ENCODE data around the gene C3orf20. TPM values are rescaled to one million over a fixed set of nuclear protein-coding genes. Genes with fewer than 3 reads are reported as not detected.

Gene C3orf20
- total RNA-seq, 4 donors from 2014 or later, result not detected

GRCh38 chr3:14676881-14677280 lies 1.9 kb downstream of the C3orf20 start:
- no peak for DNase-seq (ENCODE audit: low spot score in 2 of 2)
- TF ChIP-seq CTCF (IDR thresholded peaks at IDR 0.05) (no peak), POLR2A (IDR thresholded peaks at IDR 0.05) (no peak)
- H3K4me3 ChIP-seq (ENCODE audit: low read depth, poor library complexity, severe bottlenecking), result no peak overlapping the region
- intact Hi-C loops (cut with DNase I; ENCODE audit: low total_unique reads), result loop anchor here (10.0 kb wide), 1 partner anchor 248 kb away; no protein-coding TSS in a partner anchor
- 82 to 87% methylated on average over 4 of the region's 4 CpGs for WGBS, 2 donors

- no peak for TF ChIP-seq POLR2A (IDR thresholded peaks at IDR 0.05)
- no peak for TF ChIP-seq CTCF (IDR thresholded peaks at IDR 0.05)
- 65% methylated on average over 7 of the region's 7 CpGs for WGBS, 2 donors
- no peak overlapping the region for H3K4me3 ChIP-seq (ENCODE audit: low read depth, poor library complexity, severe bottlenecking)
- no peak for DNase-seq (ENCODE audit: low spot score in 2 of 2)
- intact Hi-C loops (cut with DNase I; ENCODE audit: low total_unique reads), result loop anchor here (10.0 kb wide), 1 partner anchor 247 kb away; no protein-coding TSS in a partner anchor
These were observed 3.1 kb downstream of the C3orf20 start for GRCh38 chr3:14678015-14678503.

DNA sequence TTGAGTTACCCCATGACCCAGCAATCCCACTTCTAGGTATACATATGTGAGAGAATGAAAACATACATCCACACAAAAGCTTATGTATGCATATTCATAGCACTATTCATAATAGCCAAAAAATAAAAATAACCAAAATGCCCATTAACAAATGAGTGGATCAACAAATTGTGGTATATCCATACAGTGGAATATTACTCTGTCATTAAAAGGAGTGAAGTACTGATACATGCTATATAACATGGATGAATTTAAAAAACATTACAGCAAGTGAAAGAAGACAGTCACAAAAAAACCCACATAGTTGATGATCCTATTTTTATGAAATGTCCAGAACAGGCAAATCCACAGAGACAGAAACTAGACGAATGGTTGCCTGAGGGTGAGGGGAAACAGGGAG lies 5.2 kb downstream of the C3orf20 start:
- no peak overlapping the region for H3K4me3 ChIP-seq (ENCODE audit: low read depth, poor library complexity, severe bottlenecking)
- 91 to 97% methylated on average over 1 of the region's 1 CpG for WGBS, 2 donors
- intact Hi-C loops (cut with DNase I; ENCODE audit: low total_unique reads), result no loop called here
- TF ChIP-seq POLR2A (IDR thresholded peaks at IDR 0.05) (no peak), CTCF (IDR thresholded peaks at IDR 0.05) (no peak)
- no peak for DNase-seq (ENCODE audit: low spot score in 2 of 2)

DNA sequence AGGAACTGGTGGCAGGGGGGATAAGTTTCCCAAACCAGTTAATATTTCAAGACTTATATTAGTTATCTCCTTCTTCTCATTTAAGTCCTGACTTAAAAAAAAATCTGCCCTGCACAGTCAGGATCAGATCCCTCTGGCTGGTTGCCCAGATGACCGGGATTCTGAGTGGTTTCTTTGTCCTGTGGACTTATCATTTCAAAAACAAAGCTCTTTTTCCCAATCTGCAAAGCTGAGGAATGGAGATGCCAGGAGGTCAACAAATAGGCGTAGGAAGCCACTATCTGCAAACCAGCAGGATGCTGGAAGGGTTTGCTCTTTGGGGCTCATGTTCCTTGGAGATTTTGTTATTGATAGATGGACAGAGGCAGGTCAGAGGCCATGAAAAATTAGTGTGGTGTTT lies 5.8 kb downstream of the C3orf20 start:
- no peak overlapping the region for H3K4me3 ChIP-seq (ENCODE audit: low read depth, poor library complexity, severe bottlenecking)
- DNase-seq (ENCODE audit: low spot score in 2 of 2), result no peak
- 78 to 84% methylated on average over 2 of the region's 2 CpGs for WGBS, 2 donors
- TF ChIP-seq CTCF (IDR thresholded peaks at IDR 0.05), result no peak
- intact Hi-C loops (cut with DNase I; ENCODE audit: low total_unique reads), result no loop called here

GRCh38 chr3:14684447-14684846 lies 9.5 kb downstream of the C3orf20 start:
- 95 to 98% methylated on average over 4 of the region's 4 CpGs for WGBS, 2 donors
- intact Hi-C loops (cut with DNase I; ENCODE audit: low total_unique reads), result no loop called here
- no peak overlapping the region for H3K4me3 ChIP-seq (ENCODE audit: low read depth, poor library complexity, severe bottlenecking)
- DNase-seq (ENCODE audit: low spot score in 2 of 2), result no peak
- TF ChIP-seq POLR2A (IDR thresholded peaks at IDR 0.05), result no peak
- no peak for TF ChIP-seq CTCF (IDR thresholded peaks at IDR 0.05)

DNA sequence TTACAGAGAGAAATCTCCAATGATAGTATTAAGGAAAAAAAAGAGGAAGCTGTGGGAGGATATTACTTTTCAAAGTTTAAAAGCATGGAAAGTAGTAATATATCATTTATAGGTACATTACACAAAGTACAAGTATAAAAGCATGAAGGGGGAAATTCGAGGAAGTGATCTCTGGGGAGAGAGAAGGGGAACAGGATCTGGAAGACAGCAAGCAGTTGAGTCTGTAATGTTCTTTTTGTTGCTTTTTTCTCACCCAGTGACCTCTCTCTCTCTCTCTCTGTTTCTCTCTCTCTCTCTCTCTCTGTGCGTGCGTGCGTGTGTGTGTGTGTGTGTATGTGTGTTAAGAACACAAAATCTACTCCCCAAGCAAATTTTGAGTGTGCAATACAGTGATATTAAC lies 10.2 kb downstream of the C3orf20 start:
- WGBS, 2 donors, result 56 to 68% methylated on average over 4 of the region's 4 CpGs
- DNase-seq (ENCODE audit: low spot score in 2 of 2), result no peak
- H3K4me3 ChIP-seq (ENCODE audit: low read depth, poor library complexity, severe bottlenecking), result no peak overlapping the region
- intact Hi-C loops (cut with DNase I; ENCODE audit: low total_unique reads), result no loop called here
- no peak for TF ChIP-seq POLR2A (IDR thresholded peaks at IDR 0.05)
- no peak for TF ChIP-seq CTCF (IDR thresholded peaks at IDR 0.05)
